Measurements from ENCODE around the gene SELP. TPM values are rescaled to one million over a fixed set of nuclear protein-coding genes. Genes with fewer than 3 reads are reported as not detected.

Gene SELP
- total RNA-seq, 1 donor from 2014 or later: not detected

- no peaks in the 10 kb centered on the region for H4K20me1 ChIP-seq (ENCODE audit: low read depth)
- H3K27ac Mint-ChIP-seq: no peak overlapping the region
- no peaks in the 10 kb centered on the region for H3K36me3 Mint-ChIP-seq
- H3K4me2 ChIP-seq: no peak overlapping the region
- H3K4me3 ChIP-seq: no peak overlapping the region
- H3K27ac ChIP-seq: no peak overlapping the region
- TF ChIP-seq EZH2phosphoT487 (IDR thresholded peaks at IDR 0.05): no peak
- no peak for TF ChIP-seq CTCF (IDR thresholded peaks at IDR 0.05)
- no peak for TF ChIP-seq EZH2 (IDR thresholded peaks at IDR 0.05)
- no peak overlapping the region for H3K4me3 Mint-ChIP-seq
- H3K9me3 ChIP-seq (ENCODE audit: low read depth): no peaks in the 10 kb centered on the region
- H3K27me3 Mint-ChIP-seq (ENCODE audit: insufficient read depth, low read depth): peaks cover 3% of the 10 kb centered on the region
- no peaks in the 10 kb centered on the region for H3F3A ChIP-seq (ENCODE audit: low read depth)
- no peak overlapping the region for H3K9ac ChIP-seq
- H3K36me3 ChIP-seq: no peaks in the 10 kb centered on the region
- H3K9me3 Mint-ChIP-seq: no peaks in the 10 kb centered on the region
- no peaks in the 10 kb centered on the region for H3K79me2 ChIP-seq (ENCODE audit: low read depth)
- no peak for DNase-seq (ENCODE audit: low spot score)
- peaks cover 8% of the 10 kb centered on the region for H3K27me3 ChIP-seq
- no peak overlapping the region for H2AFZ ChIP-seq (replicated peaks)
- peaks cover 2% of the 10 kb centered on the region for H3K4me1 Mint-ChIP-seq
- H3K4me1 ChIP-seq: no peaks in the 10 kb centered on the region
These were observed 57.7 kb downstream of the SELP start for GRCh38 chr1:169572187-169572586.

GRCh38 chr1:169571450-169571849 is 58.5 kb downstream of the SELP start:
- H3K27me3 ChIP-seq: peaks cover 8% of the 10 kb centered on the region
- H3K4me1 Mint-ChIP-seq: no peaks in the 10 kb centered on the region
- H3K79me2 ChIP-seq (ENCODE audit: low read depth): no peaks in the 10 kb centered on the region
- no peaks in the 10 kb centered on the region for H3K36me3 ChIP-seq
- no peaks in the 10 kb centered on the region for H4K20me1 ChIP-seq (ENCODE audit: low read depth)
- H3K27ac Mint-ChIP-seq: no peak overlapping the region
- no peak overlapping the region for H3K4me3 Mint-ChIP-seq
- no peaks in the 10 kb centered on the region for H3F3A ChIP-seq (ENCODE audit: low read depth)
- H2AFZ ChIP-seq (replicated peaks): no peak overlapping the region
- peaks cover 3% of the 10 kb centered on the region for H3K27me3 Mint-ChIP-seq (ENCODE audit: insufficient read depth, low read depth)
- H3K9me3 ChIP-seq (ENCODE audit: low read depth): no peaks in the 10 kb centered on the region
- no peak overlapping the region for H3K4me3 ChIP-seq
- TF ChIP-seq CTCF (IDR thresholded peaks at IDR 0.05) (no peak), EZH2phosphoT487 (IDR thresholded peaks at IDR 0.05) (no peak), EZH2 (IDR thresholded peaks at IDR 0.05) (no peak)
- H3K27ac ChIP-seq: no peak overlapping the region
- no peak overlapping the region for H3K4me2 ChIP-seq
- no peaks in the 10 kb centered on the region for H3K36me3 Mint-ChIP-seq
- H3K4me1 ChIP-seq: no peaks in the 10 kb centered on the region
- DNase-seq (ENCODE audit: low spot score): no peak
- H3K9ac ChIP-seq: no peak overlapping the region
- no peaks in the 10 kb centered on the region for H3K9me3 Mint-ChIP-seq

GRCh38 chr1:169570172-169570574 is 59.8 kb downstream of the SELP start:
- H3F3A ChIP-seq (ENCODE audit: low read depth): no peaks in the 10 kb centered on the region
- TF ChIP-seq CTCF (IDR thresholded peaks at IDR 0.05) (no peak), EZH2 (IDR thresholded peaks at IDR 0.05) (no peak), EZH2phosphoT487 (IDR thresholded peaks at IDR 0.05) (no peak)
- no peaks in the 10 kb centered on the region for H3K9me3 Mint-ChIP-seq
- H3K36me3 ChIP-seq: no peaks in the 10 kb centered on the region
- H3K79me2 ChIP-seq (ENCODE audit: low read depth): no peaks in the 10 kb centered on the region
- H3K27ac Mint-ChIP-seq: no peak overlapping the region
- H3K27me3 Mint-ChIP-seq (ENCODE audit: insufficient read depth, low read depth): no peaks in the 10 kb centered on the region
- no peaks in the 10 kb centered on the region for H3K9me3 ChIP-seq (ENCODE audit: low read depth)
- no peaks in the 10 kb centered on the region for H3K36me3 Mint-ChIP-seq
- no peak overlapping the region for H3K4me2 ChIP-seq
- no peaks in the 10 kb centered on the region for H3K4me1 Mint-ChIP-seq
- H3K4me3 ChIP-seq: no peak overlapping the region
- H2AFZ ChIP-seq (replicated peaks): no peak overlapping the region
- no peak overlapping the region for H3K9ac ChIP-seq
- H3K27ac ChIP-seq: no peak overlapping the region
- H4K20me1 ChIP-seq (ENCODE audit: low read depth): no peaks in the 10 kb centered on the region
- DNase-seq (ENCODE audit: low spot score): no peak
- peaks cover 8% of the 10 kb centered on the region for H3K27me3 ChIP-seq
- no peaks in the 10 kb centered on the region for H3K4me1 ChIP-seq
- no peak overlapping the region for H3K4me3 Mint-ChIP-seq
